ENCODE data around the gene ATP6V0D1.

Gene ATP6V0D1

GRCh38 chr16:67405336-67405735 lies 75.6 kb downstream of the ATP6V0D1 start:
- Mint-ChIP-seq H3K27ac (no peak overlapping the region), H3K4me3 (no peak overlapping the region), H3K9me3 (no peaks in the 10 kb centered on the region), H3K36me3 (no peaks in the 10 kb centered on the region), H3K4me1 (no peaks in the 10 kb centered on the region), H3K27me3 (peaks cover 2% of the 10 kb centered on the region)

- Mint-ChIP-seq H3K27ac (no peak overlapping the region), H3K4me3 (no peak overlapping the region), H3K36me3 (no peaks in the 10 kb centered on the region), H3K9me3 (no peaks in the 10 kb centered on the region), H3K4me1 (no peaks in the 10 kb centered on the region), H3K27me3 (peaks cover 2% of the 10 kb centered on the region)
Observed at GRCh38 chr16:67404740-67405226, 76.2 kb downstream of the ATP6V0D1 start.

- no peak overlapping the region for H3K4me3 Mint-ChIP-seq
- no peaks in the 10 kb centered on the region for H3K4me1 Mint-ChIP-seq
- peaks cover 2% of the 10 kb centered on the region for H3K27me3 Mint-ChIP-seq
- no peak overlapping the region for H3K27ac Mint-ChIP-seq
- no peaks in the 10 kb centered on the region for H3K9me3 Mint-ChIP-seq
- no peaks in the 10 kb centered on the region for H3K36me3 Mint-ChIP-seq
Observed at GRCh38 chr16:67403976-67404555, 76.9 kb downstream of the ATP6V0D1 start.

- H3K9me3 Mint-ChIP-seq, result no peaks in the 10 kb centered on the region
- no peaks in the 10 kb centered on the region for H3K4me1 Mint-ChIP-seq
- no peaks in the 10 kb centered on the region for H3K36me3 Mint-ChIP-seq
- H3K27ac Mint-ChIP-seq, result no peak overlapping the region
- no peak overlapping the region for H3K4me3 Mint-ChIP-seq
- peaks cover 6% of the 10 kb centered on the region for H3K27me3 Mint-ChIP-seq
Observed at GRCh38 chr16:67400901-67401300, 80.1 kb downstream of the ATP6V0D1 start.

GRCh38 chr16:67399749-67400704 lies 80.9 kb downstream of the ATP6V0D1 start:
- no peaks in the 10 kb centered on the region for H3K9me3 Mint-ChIP-seq
- peaks cover 10% of the 10 kb centered on the region for H3K27me3 Mint-ChIP-seq
- no peaks in the 10 kb centered on the region for H3K36me3 Mint-ChIP-seq
- H3K4me3 Mint-ChIP-seq, result no peak overlapping the region
- no peaks in the 10 kb centered on the region for H3K4me1 Mint-ChIP-seq
- no peak overlapping the region for H3K27ac Mint-ChIP-seq

- Mint-ChIP-seq H3K36me3 (no peaks in the 10 kb centered on the region), H3K4me3 (no peak overlapping the region), H3K27me3 (peaks cover 10% of the 10 kb centered on the region), H3K27ac (no peak overlapping the region), H3K4me1 (peaks cover under 1% of the 10 kb centered on the region), H3K9me3 (no peaks in the 10 kb centered on the region)
Observed at GRCh38 chr16:67399218-67399733, 81.7 kb downstream of the ATP6V0D1 start.

GRCh38 chr16:67398546-67399217 lies 82.3 kb downstream of the ATP6V0D1 start:
- Mint-ChIP-seq H3K9me3 (no peaks in the 10 kb centered on the region), H3K36me3 (no peaks in the 10 kb centered on the region), H3K4me1 (peaks cover 5% of the 10 kb centered on the region), H3K27ac (no peak overlapping the region), H3K27me3 (peaks cover 15% of the 10 kb centered on the region), H3K4me3 (no peak overlapping the region)

GRCh38 chr16:67397812-67398545 lies 83.0 kb downstream of the ATP6V0D1 start:
- Mint-ChIP-seq H3K27me3 (peaks cover 15% of the 10 kb centered on the region), H3K4me1 (peaks cover 5% of the 10 kb centered on the region), H3K4me3 (no peak overlapping the region), H3K27ac (no peak overlapping the region), H3K36me3 (no peaks in the 10 kb centered on the region), H3K9me3 (no peaks in the 10 kb centered on the region)

- no peaks in the 10 kb centered on the region for H3K9me3 Mint-ChIP-seq
- no peak overlapping the region for H3K4me3 Mint-ChIP-seq
- peaks cover 5% of the 10 kb centered on the region for H3K4me1 Mint-ChIP-seq
- H3K36me3 Mint-ChIP-seq, result no peaks in the 10 kb centered on the region
- H3K27me3 Mint-ChIP-seq, result peaks cover 15% of the 10 kb centered on the region
- H3K27ac Mint-ChIP-seq, result no peak overlapping the region
Observed at GRCh38 chr16:67397036-67397801, 83.7 kb downstream of the ATP6V0D1 start.

GRCh38 chr16:67396159-67397035 lies 84.6 kb downstream of the ATP6V0D1 start:
- H3K27ac Mint-ChIP-seq, result no peak overlapping the region
- H3K9me3 Mint-ChIP-seq, result no peaks in the 10 kb centered on the region
- H3K27me3 Mint-ChIP-seq, result peaks cover 13% of the 10 kb centered on the region
- H3K4me3 Mint-ChIP-seq, result no peak overlapping the region
- no peaks in the 10 kb centered on the region for H3K36me3 Mint-ChIP-seq
- H3K4me1 Mint-ChIP-seq, result peaks cover 5% of the 10 kb centered on the region

- H3K27ac Mint-ChIP-seq, result no peak overlapping the region
- no peak overlapping the region for H3K4me3 Mint-ChIP-seq
- no peaks in the 10 kb centered on the region for H3K36me3 Mint-ChIP-seq
- H3K9me3 Mint-ChIP-seq, result no peaks in the 10 kb centered on the region
- peaks cover 5% of the 10 kb centered on the region for H3K4me1 Mint-ChIP-seq
- peaks cover 13% of the 10 kb centered on the region for H3K27me3 Mint-ChIP-seq
Observed at GRCh38 chr16:67395458-67396158, 85.3 kb downstream of the ATP6V0D1 start.

- Mint-ChIP-seq H3K9me3 (no peaks in the 10 kb centered on the region), H3K4me3 (no peak overlapping the region), H3K4me1 (peaks cover 5% of the 10 kb centered on the region), H3K27ac (no peak overlapping the region), H3K36me3 (no peaks in the 10 kb centered on the region), H3K27me3 (peaks cover 13% of the 10 kb centered on the region)
Observed at GRCh38 chr16:67395105-67395457, 85.9 kb downstream of the ATP6V0D1 start.

Data from activated naive CD4-positive, alpha-beta T cell treated with anti-CD3 and anti-CD28 coated beads, Interleukin-2, amount 50 U/mL, for 24 hours (primary cell).